Stimulated activated CD8-positive, alpha-beta memory T cell treated with anti-CD3 and anti-CD28 coated beads, Interleukin-7, amount 100 ng/mL, for 4 hours (primary cell): ENCODE results near the gene PRDX6.
"Not testable (repeated sequence)": the region's sequence is repeated elsewhere in the genome, so short reads cannot be mapped to it uniquely, and the experiment has no call there.

Experiments
- DNase-seq, 2 donors: peaks; one replicate each; pipeline ENCODE4 v3.0.0-alpha.2; 2020; ENCODE audit warnings: low read depth in 2 of 2

The PRDX6 gene

DNA sequence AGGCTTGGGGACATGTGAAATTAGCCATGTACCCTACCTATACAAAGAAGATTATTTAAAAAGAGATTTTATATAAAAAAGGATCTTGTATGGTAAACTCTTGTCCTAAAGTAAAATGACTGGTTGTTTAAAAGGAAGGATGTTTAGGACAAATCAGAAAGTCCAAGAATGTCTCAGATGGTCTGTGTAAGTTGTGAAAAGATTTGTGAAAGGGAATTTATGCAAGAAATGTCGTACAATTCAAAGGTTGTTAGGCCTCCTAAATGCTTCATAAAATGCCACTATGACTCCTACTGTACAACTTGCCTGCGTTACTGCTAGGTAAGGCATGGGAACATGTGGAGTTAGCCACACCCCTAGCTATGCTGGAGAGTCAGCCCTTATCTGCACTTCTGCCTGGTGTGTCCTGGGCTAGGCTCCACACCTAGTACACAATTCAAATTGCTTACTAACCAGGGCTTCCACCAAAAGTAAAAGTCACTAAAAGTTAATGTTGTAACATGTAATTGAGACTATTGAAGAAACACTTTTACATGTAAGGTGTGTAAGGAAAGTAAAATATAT, 19.7 kb downstream of the PRDX6 start:
- no peak for DNase-seq

- DNase-seq = no peak
Observed at GRCh38 chr1:173499729-173500128, 22.6 kb downstream of the PRDX6 start.

GRCh38 chr1:173502104-173502503, 25.0 kb downstream of the PRDX6 start:
- DNase-seq = no peak

DNA sequence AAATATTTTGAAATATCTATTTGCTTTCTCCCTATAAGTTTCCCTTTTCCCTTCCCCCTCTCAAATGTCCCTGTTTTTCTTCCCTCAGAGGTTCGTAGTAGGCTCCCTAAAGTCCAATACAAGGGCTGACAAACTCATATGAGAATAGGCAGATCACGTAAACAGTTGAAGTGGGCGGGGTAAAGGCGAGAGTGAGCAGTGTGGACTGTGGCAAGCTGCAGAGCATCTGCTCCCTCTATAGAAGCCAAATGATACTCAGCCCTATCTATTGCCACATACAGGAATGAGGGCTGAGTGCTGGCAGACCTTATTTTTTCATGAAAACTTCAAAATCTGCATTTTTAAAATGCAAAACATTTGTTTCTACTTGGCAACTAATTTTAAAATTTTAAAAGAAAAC, 26.3 kb downstream of the PRDX6 start:
- no peak for DNase-seq

DNA sequence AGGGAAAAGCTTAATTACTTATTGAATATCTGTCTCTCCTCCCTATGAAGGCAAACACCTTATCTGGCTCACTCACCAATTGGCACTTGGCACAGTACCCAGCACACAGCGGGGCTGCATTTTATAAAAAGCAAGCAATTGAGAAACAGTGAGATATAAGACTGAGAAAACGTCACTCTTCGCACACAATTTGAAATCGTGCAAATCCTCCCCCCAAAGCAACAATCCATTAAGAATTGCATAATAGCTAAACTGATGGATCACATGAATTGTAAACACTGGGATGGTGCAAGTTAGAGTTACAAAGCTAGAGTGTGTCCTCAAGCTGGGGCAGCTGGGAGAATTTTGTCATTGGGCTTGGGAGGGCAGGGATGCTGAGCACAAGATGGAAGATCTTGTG, 27.1 kb downstream of the PRDX6 start:
- DNase-seq = no peak

- no peak for DNase-seq
Observed at GRCh38 chr1:173505391-173505790, 28.3 kb downstream of the PRDX6 start.

- no peak for DNase-seq
Observed at GRCh38 chr1:173506437-173506836, 29.3 kb downstream of the PRDX6 start.

- DNase-seq = no peak
Observed at GRCh38 chr1:173507205-173507846, 30.2 kb downstream of the PRDX6 start.

GRCh38 chr1:173507847-173508209, 30.7 kb downstream of the PRDX6 start:
- no peak for DNase-seq

DNA sequence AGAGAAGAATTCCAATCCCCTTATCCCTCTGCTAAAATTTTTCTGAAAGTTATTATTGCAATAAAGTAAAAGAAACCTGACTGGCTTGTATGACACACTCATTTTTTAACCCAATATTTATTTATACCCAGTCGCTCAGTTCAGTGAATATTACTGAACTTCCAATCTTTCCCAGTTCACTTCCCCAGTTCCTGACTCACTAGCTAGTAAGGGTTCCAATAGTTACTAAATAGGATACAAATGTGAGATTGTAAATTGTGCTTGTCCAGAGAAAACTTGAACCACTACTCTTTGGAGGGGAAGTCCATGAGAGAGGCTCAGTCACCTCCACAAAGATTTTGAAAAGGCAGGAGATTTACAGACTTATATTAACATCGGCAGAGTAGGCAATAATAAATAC, 31.4 kb downstream of the PRDX6 start:
- DNase-seq = no peak

DNA sequence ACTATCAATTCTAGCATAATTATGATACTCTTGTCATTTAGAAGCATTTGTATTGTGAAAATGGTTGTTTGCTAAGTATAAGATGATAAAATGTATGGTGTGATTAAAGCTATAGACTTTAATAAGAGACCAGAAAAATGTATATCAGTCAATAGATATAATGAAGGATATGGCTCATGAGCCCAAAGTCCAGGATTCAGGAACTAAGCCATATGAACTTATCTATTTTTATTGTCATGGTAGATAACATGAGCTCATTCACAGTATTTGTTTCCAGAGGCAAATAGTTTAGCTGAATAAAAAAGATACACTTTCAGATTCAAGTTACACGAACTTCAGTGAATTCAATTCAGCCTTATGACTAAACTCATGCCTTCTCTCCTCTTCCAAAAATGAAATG, 32.7 kb downstream of the PRDX6 start:
- DNase-seq = no peak

DNA sequence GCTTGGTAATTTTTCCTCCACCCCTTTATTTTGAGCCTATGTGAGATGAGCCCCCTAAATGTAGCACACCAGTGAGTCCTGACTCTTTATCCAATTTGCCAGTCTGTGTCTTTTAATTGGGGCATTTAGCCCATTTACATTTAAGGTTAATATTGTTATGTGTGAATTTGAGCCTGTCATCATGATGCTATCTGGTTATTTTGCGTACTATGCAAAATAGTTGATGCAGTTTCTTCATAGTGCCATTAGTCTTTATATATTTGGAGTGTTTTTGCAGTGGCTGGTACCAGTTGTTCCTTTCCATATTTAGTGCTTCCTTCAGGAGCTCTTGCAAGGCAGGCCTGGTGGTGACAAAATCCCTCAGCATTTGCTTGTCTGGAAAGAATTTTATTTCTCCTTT, 37.4 kb downstream of the PRDX6 start:
- not testable (repeated sequence) for DNase-seq

DNA sequence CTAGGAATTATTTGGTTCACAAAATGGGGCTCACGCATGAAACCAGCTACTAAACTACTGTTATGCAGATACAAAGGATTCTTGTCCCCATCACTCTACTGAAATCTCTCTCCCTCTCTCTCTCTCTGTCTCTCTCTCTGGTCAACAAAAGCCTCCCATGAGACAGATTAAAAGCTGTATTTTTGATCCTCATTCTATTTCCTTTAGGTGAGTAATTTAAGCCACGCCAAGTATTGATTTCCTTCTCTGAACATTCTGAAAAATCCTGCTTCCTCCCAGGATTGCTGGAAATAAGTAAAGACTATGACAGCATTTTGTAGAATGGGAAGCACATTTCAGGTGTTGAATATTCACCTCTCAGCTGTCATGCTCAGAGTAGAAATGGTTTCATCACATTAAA, 43.7 kb downstream of the PRDX6 start:
- no peak for DNase-seq

DNA sequence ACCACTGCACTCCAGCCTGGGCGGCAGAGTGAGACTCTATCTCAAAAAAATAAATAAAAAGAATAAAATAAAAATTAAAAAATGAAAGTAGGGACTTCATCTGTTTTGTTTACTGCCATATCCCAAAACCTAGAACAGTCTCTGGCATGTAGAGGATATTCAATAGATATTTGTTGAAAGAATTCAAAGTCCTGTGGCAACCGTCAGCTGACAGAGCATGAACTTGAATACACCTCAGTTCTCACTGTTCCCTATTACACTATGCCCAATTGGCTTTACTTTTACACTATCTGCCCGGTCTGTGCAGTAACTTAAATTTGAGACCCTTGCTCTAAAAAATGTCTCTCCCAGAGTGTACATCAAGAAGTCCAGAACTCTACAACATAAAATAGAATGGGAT, 46.2 kb downstream of the PRDX6 start:
- no peak for DNase-seq

DNA sequence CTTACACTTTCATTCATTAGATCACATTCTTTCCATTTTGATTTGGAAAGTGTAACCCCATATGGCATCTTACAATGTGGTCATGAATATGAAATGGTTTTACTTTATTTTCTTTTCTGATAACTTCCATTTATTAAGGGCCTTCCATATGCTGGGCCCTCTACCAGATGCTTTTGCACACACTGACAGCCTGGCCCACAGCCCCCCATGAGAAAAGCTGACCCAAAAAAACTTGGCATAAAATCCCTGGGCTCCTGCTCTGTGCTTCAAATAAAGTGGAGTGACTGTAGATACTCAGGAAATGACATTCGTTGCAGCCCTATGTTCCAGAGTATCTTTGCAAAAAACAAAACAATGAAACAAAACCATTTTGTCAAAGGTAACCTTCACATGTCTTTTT, 48.8 kb downstream of the PRDX6 start:
- no peak for DNase-seq

- no peak for DNase-seq
Observed at GRCh38 chr1:173527151-173527826, 50.2 kb downstream of the PRDX6 start.

DNA sequence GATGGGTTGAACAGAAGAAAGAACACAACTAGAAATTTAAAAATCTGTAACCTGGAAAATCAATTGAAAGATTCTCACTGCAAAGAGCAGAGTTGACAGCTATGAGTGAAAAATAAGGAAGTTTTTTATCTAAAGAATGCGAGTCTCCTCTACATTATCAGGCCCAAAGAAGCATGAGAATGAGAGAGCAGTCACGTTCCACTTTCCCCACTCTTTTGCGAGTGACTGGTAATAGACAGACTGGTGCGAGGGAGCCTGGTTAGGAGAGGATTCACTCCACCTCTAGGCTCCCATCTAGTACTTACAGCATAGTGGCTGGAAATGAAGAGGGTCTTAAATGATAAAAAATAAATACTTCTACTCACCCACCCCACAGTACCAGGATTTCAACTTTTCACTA, 52.0 kb downstream of the PRDX6 start:
- no peak for DNase-seq

- no peak for DNase-seq
Observed at GRCh38 chr1:173530795-173531693, 53.9 kb downstream of the PRDX6 start.

- DNase-seq = no peak
Observed at GRCh38 chr1:173532237-173532636, 55.1 kb downstream of the PRDX6 start.

DNA sequence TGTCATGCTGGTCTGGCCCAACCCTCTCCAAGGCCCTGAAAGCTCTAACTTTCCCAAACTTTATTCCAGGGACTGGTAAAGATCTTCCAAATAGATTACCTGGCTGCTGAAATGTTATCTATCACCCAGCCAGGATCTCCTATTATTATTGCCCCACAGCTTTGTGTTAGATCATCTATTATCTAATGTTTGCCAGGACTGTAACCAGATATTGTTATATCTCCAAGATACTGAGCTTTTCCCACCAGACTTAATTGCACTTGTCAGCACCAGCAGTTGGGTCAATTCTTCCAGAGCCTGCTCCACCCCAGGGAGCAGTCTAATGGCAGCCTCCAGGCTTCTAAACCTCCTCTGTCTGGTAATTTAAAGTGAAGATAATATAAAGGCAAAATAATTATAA, 59.1 kb downstream of the PRDX6 start:
- no peak for DNase-seq
